HepG2 (cell line): Measurements from ENCODE around the gene OVOL3. TPM values are rescaled to one million over a fixed set of nuclear protein-coding genes. Genes with fewer than 3 reads are reported as not detected.

Source experiments
- DNMT3B ChIP-seq: conservative IDR thresholded peaks from 2 replicates; pipeline ENCODE4 v1.6.1; 2016; ENCODE audit warnings: missing biosample characterization, control low read depth
- HDAC6 ChIP-seq: fragments of 200-600 bp; sonication (generic); IDR thresholded peaks from 2 replicates; pipeline ENCODE4 v1.7.0; 2017; ENCODE audit warnings: mild to moderate bottlenecking, antibody characterized with exemption, low read length, low read depth
- HMGXB4 ChIP-seq, 2 experiments: sonication (generic) in 1 of 2; formaldehyde crosslinking in 1 of 2; IDR thresholded peaks; 2 replicates each; pipeline versions ENCODE4 v1.4.0 to v1.6.1; 2018 to 2020; ENCODE audit warnings: missing genetic modification reagents in 2 of 2, borderline replicate concordance in 1 of 2, low read depth in 1 of 2, mild to moderate bottlenecking in 1 of 2, missing biosample characterization in 1 of 2
- HNRNPK ChIP-seq: fragments of 200-400 bp; formaldehyde crosslinking; IDR thresholded peaks from 2 replicates; pipeline ENCODE4 v1.6.1; 2018; ENCODE audit warnings: low read length, low read depth, moderate library complexity, mild to moderate bottlenecking; ENCODE audit not compliant: poor library complexity, severe bottlenecking
- JUND ChIP-seq: sonication (generic); formaldehyde crosslinking; IDR thresholded peaks from 2 replicates; pipeline ENCODE4 v1.8.0; 2022; ENCODE audit warnings: mild to moderate bottlenecking, missing genetic modification reagents
- KAT8 ChIP-seq: IDR thresholded peaks from 2 replicates; pipeline ENCODE4 v1.6.1; 2016; ENCODE audit warnings: missing genetic modification reagents, missing compliant biosample characterization
- MAX ChIP-seq: IDR thresholded peaks from 2 replicates; pipeline ENCODE4 v1.6.1; 2012; ENCODE audit warnings: inconsistent platforms
- MEF2D ChIP-seq: sonication (generic); formaldehyde crosslinking; IDR thresholded peaks from 2 replicates; pipeline ENCODE4 v1.5.1; 2020; ENCODE audit warnings: mild to moderate bottlenecking, missing genetic modification reagents
- MXI1 ChIP-seq: IDR thresholded peaks from 3 replicates; pipeline ENCODE4 v1.6.1; 2012; ENCODE audit warnings: low read depth, low read length, inconsistent platforms, borderline replicate concordance
- NFIB ChIP-seq: sonication (generic); formaldehyde crosslinking; IDR thresholded peaks from 2 replicates; pipeline ENCODE4 v1.9.0; 2021; ENCODE audit warnings: missing genetic modification reagents, mild to moderate bottlenecking, borderline replicate concordance
- PHB2 ChIP-seq: fragments of 450-650 bp; IDR thresholded peaks from 2 replicates; pipeline ENCODE4 v1.6.1; 2018; ENCODE audit not compliant: partially characterized antibody
- PRDM4 ChIP-seq: sonication (generic); formaldehyde crosslinking; IDR thresholded peaks from 2 replicates; pipeline ENCODE4 v1.9.0; 2021; ENCODE audit warnings: missing genetic modification reagents, borderline replicate concordance
- RAD51 ChIP-seq: fragments of 450-650 bp; IDR thresholded peaks from 2 replicates; pipeline ENCODE4 v1.6.1; 2016; ENCODE audit warnings: borderline replicate concordance
- ZNF260 ChIP-seq: sonication (generic); formaldehyde crosslinking; IDR thresholded peaks from 2 replicates; pipeline ENCODE4 v1.4.0; 2020; ENCODE audit warnings: missing genetic modification reagents, low read depth, mild to moderate bottlenecking, borderline replicate concordance
- polyA plus RNA-seq, 8 experiments: library from polyadenylated mRNA; depleted of rRNA in 3 of 8; stranded (reverse) in 7 of 8; unstranded in 1 of 8; fragments of >200 nt; fragmentation: Illumina TruSeq in 4 of 8; extraction: Trizol in 4 of 8; gene quantifications; 2 replicates each; pipeline versions ENCODE4 v1.2.1 to v1.2.3, GENCODE V29; 2011 to 2016; ENCODE audit warnings: low read depth in 4 of 8, missing spikeins in 1 of 8, mixed read lengths in 1 of 8; ENCODE audit not compliant: insufficient read depth in 1 of 8
- total RNA-seq, 5 experiments: library from RNA; depleted of rRNA; stranded (reverse); fragments of >200 nt; fragmentation: Illumina TruSeq; extraction: Trizol; gene quantifications; 2 replicates each; pipeline ENCODE4 v1.2.3, GENCODE V29; 2016; ENCODE audit warnings: low read depth in 1 of 5
- TF ChIP-seq, protein P1 (sequence below): sonication (generic); formaldehyde crosslinking; IDR thresholded peaks from 2 replicates; pipeline ENCODE4 v1.9.0; 2022; ENCODE audit warnings: missing genetic modification reagents, mild to moderate bottlenecking, borderline replicate concordance
- TF ChIP-seq, protein P2 (sequence below): IDR thresholded peaks from 2 replicates; pipeline ENCODE4 v1.6.1; 2016; ENCODE audit warnings: low read depth, missing genetic modification reagents, missing compliant biosample characterization

Gene OVOL3
- total and polyA plus RNA-seq, 2 of the 13 experiments (the other 11 are each of a cell fraction or from before 2014, with no cell fraction given), result not detected

- TF ChIP-seq, protein P1, sequence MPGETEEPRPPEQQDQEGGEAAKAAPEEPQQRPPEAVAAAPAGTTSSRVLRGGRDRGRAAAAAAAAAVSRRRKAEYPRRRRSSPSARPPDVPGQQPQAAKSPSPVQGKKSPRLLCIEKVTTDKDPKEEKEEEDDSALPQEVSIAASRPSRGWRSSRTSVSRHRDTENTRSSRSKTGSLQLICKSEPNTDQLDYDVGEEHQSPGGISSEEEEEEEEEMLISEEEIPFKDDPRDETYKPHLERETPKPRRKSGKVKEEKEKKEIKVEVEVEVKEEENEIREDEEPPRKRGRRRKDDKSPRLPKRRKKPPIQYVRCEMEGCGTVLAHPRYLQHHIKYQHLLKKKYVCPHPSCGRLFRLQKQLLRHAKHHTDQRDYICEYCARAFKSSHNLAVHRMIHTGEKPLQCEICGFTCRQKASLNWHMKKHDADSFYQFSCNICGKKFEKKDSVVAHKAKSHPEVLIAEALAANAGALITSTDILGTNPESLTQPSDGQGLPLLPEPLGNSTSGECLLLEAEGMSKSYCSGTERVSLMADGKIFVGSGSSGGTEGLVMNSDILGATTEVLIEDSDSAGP, result peak; percentile 68; the same call in 1 of the 2 replicates
- TF ChIP-seq MXI1, result peak; percentile 74; the same call in 1 of the 3 replicates
- TF ChIP-seq PRDM4, result no peak
- TF ChIP-seq HDAC6, result no peak
- TF ChIP-seq HMGXB4 (CRISPR knock-in tag; IDR thresholded peaks at IDR 0.05; ENCODE audit: borderline replicate concordance in 1 of 2, low read depth in 1 of 2), result peak; percentile 46 to 89; a peak in 3 of 4 replicates
- peak; percentile 86 for TF ChIP-seq MAX
- TF ChIP-seq, protein P2, sequence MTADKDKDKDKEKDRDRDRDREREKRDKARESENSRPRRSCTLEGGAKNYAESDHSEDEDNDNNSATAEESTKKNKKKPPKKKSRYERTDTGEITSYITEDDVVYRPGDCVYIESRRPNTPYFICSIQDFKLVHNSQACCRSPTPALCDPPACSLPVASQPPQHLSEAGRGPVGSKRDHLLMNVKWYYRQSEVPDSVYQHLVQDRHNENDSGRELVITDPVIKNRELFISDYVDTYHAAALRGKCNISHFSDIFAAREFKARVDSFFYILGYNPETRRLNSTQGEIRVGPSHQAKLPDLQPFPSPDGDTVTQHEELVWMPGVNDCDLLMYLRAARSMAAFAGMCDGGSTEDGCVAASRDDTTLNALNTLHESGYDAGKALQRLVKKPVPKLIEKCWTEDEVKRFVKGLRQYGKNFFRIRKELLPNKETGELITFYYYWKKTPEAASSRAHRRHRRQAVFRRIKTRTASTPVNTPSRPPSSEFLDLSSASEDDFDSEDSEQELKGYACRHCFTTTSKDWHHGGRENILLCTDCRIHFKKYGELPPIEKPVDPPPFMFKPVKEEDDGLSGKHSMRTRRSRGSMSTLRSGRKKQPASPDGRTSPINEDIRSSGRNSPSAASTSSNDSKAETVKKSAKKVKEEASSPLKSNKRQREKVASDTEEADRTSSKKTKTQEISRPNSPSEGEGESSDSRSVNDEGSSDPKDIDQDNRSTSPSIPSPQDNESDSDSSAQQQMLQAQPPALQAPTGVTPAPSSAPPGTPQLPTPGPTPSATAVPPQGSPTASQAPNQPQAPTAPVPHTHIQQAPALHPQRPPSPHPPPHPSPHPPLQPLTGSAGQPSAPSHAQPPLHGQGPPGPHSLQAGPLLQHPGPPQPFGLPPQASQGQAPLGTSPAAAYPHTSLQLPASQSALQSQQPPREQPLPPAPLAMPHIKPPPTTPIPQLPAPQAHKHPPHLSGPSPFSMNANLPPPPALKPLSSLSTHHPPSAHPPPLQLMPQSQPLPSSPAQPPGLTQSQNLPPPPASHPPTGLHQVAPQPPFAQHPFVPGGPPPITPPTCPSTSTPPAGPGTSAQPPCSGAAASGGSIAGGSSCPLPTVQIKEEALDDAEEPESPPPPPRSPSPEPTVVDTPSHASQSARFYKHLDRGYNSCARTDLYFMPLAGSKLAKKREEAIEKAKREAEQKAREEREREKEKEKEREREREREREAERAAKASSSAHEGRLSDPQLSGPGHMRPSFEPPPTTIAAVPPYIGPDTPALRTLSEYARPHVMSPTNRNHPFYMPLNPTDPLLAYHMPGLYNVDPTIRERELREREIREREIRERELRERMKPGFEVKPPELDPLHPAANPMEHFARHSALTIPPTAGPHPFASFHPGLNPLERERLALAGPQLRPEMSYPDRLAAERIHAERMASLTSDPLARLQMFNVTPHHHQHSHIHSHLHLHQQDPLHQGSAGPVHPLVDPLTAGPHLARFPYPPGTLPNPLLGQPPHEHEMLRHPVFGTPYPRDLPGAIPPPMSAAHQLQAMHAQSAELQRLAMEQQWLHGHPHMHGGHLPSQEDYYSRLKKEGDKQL (CRISPR knock-in tag), result peak; percentile 47; the same call in 1 of the 2 replicates
- no peak for TF ChIP-seq RAD51
- TF ChIP-seq MEF2D, result peak; percentile 74
- TF ChIP-seq ZNF260, result no peak
- no peak for TF ChIP-seq PHB2
- no peak for TF ChIP-seq HNRNPK
- TF ChIP-seq DNMT3B (CRISPR knock-in tag), result peak; percentile 85
- no peak for TF ChIP-seq NFIB (CRISPR knock-in tag)
- no peak for TF ChIP-seq JUND (CRISPR knock-in tag)
- TF ChIP-seq KAT8, result peak; percentile 83
These were observed 9.4 kb downstream of the OVOL3 start (continued) for GRCh38 chr19:36120092-36120983.
